HEK293 (cell line): Measurements from ENCODE around the gene LGALS4.

Experiments used
- CTCF ChIA-PET: fragments of 350-600 bp; formaldehyde crosslinking; extraction: SDS; loops from one replicate; lab custom pipeline; 2021; ENCODE audit warnings: antibody characterized with exemption; lab: Yijun Ruan, JAX
- POLR2A ChIA-PET: fragments of 300-600 bp; formaldehyde crosslinking; extraction: SDS; loops from one replicate; lab custom pipeline; 2020; ENCODE audit warnings: antibody characterized with exemption, inconsistent platforms; lab: Yijun Ruan, JAX
- H3K27ac ChIP-seq: fragments of 200-500 bp; sonication (Bioruptor generic); 2 replicates; pipeline ENCODE4 v1.5.1; 2014; ENCODE audit warnings: low read depth, low read length, control low read depth, inconsistent platforms; ENCODE audit errors: extremely low read depth
- H3K36me3 ChIP-seq, 2 experiments: fragments of 200-500 bp in 1 of 2; sonication (Bioruptor generic) in 1 of 2; 1 replicate in 1 of 2; 2 replicates in 1 of 2; pipeline ENCODE4 v1.5.1; 2014 to 2017; ENCODE audit warnings: inconsistent platforms in 2 of 2, low read length in 2 of 2; ENCODE audit not compliant: control insufficient read depth in 2 of 2, insufficient read depth in 1 of 2
- H3K4me1 ChIP-seq: fragments of 200-500 bp; sonication (Bioruptor generic); 2 replicates; pipeline ENCODE4 v1.5.1; 2014; ENCODE audit warnings: mild to moderate bottlenecking, low read length, inconsistent platforms; ENCODE audit not compliant: control insufficient read depth, insufficient read depth
- H3K4me3 ChIP-seq: 2 replicates; pipeline ENCODE4 v1.5.1; 2011; ENCODE audit warnings: low read depth, mild to moderate bottlenecking, control low read depth, low read length, moderate library complexity
- H3K9me3 ChIP-seq: fragments of 200-500 bp; sonication (Bioruptor generic); 2 replicates; pipeline ENCODE4 v1.5.1; 2014; ENCODE audit warnings: low read depth, low read length, inconsistent platforms; ENCODE audit not compliant: control insufficient read depth, insufficient read depth
- FEZF1 ChIP-seq: fragments of 450-650 bp; formaldehyde crosslinking; IDR thresholded peaks from 2 replicates; pipeline ENCODE4 v1.5.1; 2016; ENCODE audit warnings: missing biosample characterization, missing genetic modification characterization
- GLI4 ChIP-seq: fragments of 450-650 bp; formaldehyde crosslinking; IDR thresholded peaks from 2 replicates; pipeline ENCODE4 v1.5.1; 2016; ENCODE audit warnings: missing biosample characterization, missing genetic modification characterization
- IKZF3 ChIP-seq: fragments of 450-650 bp; IDR thresholded peaks from 2 replicates; pipeline ENCODE4 v1.5.0; 2018; ENCODE audit warnings: missing biosample characterization, mild to moderate bottlenecking, missing genetic modification characterization, moderate library complexity
- REPIN1 ChIP-seq: fragments of 450-650 bp; formaldehyde crosslinking; IDR thresholded peaks from 2 replicates; pipeline ENCODE4 v1.5.1; 2017; ENCODE audit warnings: missing biosample characterization, missing genetic modification characterization, low read depth
- ZBTB20 ChIP-seq: fragments of 450-650 bp; formaldehyde crosslinking; IDR thresholded peaks from 2 replicates; pipeline ENCODE4 v1.5.1; 2016; ENCODE audit warnings: missing biosample characterization, missing genetic modification characterization
- ZFP41 ChIP-seq: fragments of 450-650 bp; formaldehyde crosslinking; IDR thresholded peaks from 2 replicates; pipeline ENCODE4 v1.5.1; 2016; ENCODE audit warnings: missing biosample characterization, missing genetic modification characterization, borderline replicate concordance
- ZNF354C ChIP-seq: fragments of 450-650 bp; formaldehyde crosslinking; IDR thresholded peaks from 2 replicates; pipeline ENCODE4 v1.5.1; 2016; ENCODE audit warnings: missing biosample characterization, missing genetic modification characterization, low read depth, borderline replicate concordance
- ZNF366 ChIP-seq: fragments of 450-650 bp; formaldehyde crosslinking; conservative IDR thresholded peaks from 2 replicates; pipeline ENCODE4 v1.5.1; 2016; ENCODE audit warnings: missing biosample characterization, missing genetic modification characterization
- ZNF600 ChIP-seq: fragments of 450-650 bp; formaldehyde crosslinking; IDR thresholded peaks from 2 replicates; pipeline ENCODE4 v1.5.1; 2016; ENCODE audit warnings: missing biosample characterization, missing genetic modification characterization
- ZNF701 ChIP-seq: fragments of 450-650 bp; formaldehyde crosslinking; IDR thresholded peaks from 2 replicates; pipeline ENCODE4 v1.5.1; 2016; ENCODE audit warnings: missing biosample characterization, missing genetic modification characterization
- ZNF777 ChIP-seq: fragments of 450-650 bp; formaldehyde crosslinking; IDR thresholded peaks from 2 replicates; pipeline ENCODE4 v1.5.1; 2017; ENCODE audit warnings: missing biosample characterization, missing genetic modification characterization, borderline replicate concordance
- ZNF792 ChIP-seq: fragments of 450-650 bp; formaldehyde crosslinking; IDR thresholded peaks from 2 replicates; pipeline ENCODE4 v1.5.1; 2016; ENCODE audit warnings: missing biosample characterization, missing genetic modification characterization
- TF ChIP-seq, protein P1 (sequence below): fragments of 450-650 bp; formaldehyde crosslinking; IDR thresholded peaks from 2 replicates; pipeline ENCODE4 v1.5.1; 2017; ENCODE audit warnings: missing biosample characterization, missing genetic modification characterization
- TF ChIP-seq, protein P2 (sequence below): fragments of 450-650 bp; formaldehyde crosslinking; IDR thresholded peaks from 2 replicates; pipeline ENCODE4 v1.5.1; 2016; ENCODE audit warnings: missing biosample characterization, missing genetic modification characterization
- TF ChIP-seq, protein P3 (sequence below): fragments of 450-650 bp; formaldehyde crosslinking; IDR thresholded peaks from 2 replicates; pipeline ENCODE4 v1.5.1; 2016; ENCODE audit warnings: missing biosample characterization, missing genetic modification characterization
- TF ChIP-seq, protein P4 (sequence below): fragments of 450-650 bp; formaldehyde crosslinking; IDR thresholded peaks from 2 replicates; pipeline ENCODE4 v1.5.1; 2016; ENCODE audit warnings: missing biosample characterization, missing genetic modification characterization
- TF ChIP-seq, protein P5 (sequence below): fragments of 450-650 bp; formaldehyde crosslinking; IDR thresholded peaks from 2 replicates; pipeline ENCODE4 v1.5.1; 2016; ENCODE audit warnings: missing biosample characterization, missing genetic modification characterization
- TF ChIP-seq, protein P6 (sequence below): fragments of 450-650 bp; formaldehyde crosslinking; IDR thresholded peaks from 2 replicates; pipeline ENCODE4 v1.5.1; 2016; ENCODE audit warnings: missing biosample characterization, missing genetic modification characterization

The LGALS4 gene

DNA sequence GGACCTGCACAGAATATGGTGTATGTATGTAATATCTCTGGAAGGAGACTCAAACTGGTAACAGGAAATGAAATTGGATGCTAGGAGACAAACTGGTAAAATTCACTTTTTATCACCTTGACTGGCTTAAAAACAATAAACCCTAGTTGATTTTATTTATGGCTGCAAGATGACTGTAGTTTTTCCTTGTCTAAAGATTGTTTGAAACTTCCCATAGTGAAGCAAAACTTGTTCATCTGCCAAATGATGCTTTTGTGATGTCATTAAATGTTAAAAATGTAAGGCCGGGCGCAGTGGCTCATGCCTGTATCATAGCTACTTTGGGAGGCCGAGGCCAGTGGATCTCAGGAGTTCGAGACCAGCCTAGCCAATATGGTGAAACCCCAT, 21.4 kb upstream of the LGALS4 start (continued):
- TF ChIP-seq, protein P1, sequence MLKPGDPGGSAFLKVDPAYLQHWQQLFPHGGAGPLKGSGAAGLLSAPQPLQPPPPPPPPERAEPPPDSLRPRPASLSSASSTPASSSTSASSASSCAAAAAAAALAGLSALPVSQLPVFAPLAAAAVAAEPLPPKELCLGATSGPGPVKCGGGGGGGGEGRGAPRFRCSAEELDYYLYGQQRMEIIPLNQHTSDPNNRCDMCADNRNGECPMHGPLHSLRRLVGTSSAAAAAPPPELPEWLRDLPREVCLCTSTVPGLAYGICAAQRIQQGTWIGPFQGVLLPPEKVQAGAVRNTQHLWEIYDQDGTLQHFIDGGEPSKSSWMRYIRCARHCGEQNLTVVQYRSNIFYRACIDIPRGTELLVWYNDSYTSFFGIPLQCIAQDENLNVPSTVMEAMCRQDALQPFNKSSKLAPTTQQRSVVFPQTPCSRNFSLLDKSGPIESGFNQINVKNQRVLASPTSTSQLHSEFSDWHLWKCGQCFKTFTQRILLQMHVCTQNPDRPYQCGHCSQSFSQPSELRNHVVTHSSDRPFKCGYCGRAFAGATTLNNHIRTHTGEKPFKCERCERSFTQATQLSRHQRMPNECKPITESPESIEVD = peak; percentile 95
- TF ChIP-seq, protein P2, sequence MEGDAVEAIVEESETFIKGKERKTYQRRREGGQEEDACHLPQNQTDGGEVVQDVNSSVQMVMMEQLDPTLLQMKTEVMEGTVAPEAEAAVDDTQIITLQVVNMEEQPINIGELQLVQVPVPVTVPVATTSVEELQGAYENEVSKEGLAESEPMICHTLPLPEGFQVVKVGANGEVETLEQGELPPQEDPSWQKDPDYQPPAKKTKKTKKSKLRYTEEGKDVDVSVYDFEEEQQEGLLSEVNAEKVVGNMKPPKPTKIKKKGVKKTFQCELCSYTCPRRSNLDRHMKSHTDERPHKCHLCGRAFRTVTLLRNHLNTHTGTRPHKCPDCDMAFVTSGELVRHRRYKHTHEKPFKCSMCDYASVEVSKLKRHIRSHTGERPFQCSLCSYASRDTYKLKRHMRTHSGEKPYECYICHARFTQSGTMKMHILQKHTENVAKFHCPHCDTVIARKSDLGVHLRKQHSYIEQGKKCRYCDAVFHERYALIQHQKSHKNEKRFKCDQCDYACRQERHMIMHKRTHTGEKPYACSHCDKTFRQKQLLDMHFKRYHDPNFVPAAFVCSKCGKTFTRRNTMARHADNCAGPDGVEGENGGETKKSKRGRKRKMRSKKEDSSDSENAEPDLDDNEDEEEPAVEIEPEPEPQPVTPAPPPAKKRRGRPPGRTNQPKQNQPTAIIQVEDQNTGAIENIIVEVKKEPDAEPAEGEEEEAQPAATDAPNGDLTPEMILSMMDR = no peak
- TF ChIP-seq, protein P3, sequence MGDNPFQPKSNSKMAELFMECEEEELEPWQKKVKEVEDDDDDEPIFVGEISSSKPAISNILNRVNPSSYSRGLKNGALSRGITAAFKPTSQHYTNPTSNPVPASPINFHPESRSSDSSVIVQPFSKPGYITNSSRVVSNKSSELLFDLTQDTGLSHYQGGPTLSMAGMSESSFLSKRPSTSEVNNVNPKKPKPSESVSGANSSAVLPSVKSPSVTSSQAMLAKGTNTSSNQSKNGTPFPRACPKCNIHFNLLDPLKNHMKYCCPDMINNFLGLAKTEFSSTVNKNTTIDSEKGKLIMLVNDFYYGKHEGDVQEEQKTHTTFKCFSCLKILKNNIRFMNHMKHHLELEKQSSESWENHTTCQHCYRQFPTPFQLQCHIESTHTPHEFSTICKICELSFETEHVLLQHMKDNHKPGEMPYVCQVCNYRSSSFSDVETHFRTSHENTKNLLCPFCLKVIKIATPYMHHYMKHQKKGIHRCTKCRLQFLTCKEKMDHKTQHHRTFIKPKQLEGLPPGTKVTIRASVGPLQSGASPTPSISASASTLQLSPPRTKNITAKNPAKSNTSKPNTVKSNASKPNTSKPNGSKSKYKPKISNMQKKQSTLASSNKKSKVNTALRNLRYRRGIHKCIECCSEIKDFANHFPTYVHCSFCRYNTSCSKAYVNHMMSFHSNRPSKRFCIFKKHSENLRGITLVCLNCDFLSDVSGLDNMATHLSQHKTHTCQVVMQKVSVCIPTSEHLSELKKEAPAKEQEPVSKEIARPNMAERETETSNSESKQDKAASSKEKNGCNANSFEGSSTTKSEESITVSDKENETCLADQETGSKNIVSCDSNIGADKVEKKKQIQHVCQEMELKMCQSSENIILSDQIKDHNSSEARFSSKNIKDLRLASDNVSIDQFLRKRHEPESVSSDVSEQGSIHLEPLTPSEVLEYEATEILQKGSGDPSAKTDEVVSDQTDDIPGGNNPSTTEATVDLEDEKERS (tag by site-specific recombination) = no peak
- TF ChIP-seq FEZF1 (no peak), ZNF701 (tag by site-specific recombination) (no peak), ZFP41 (tag by site-specific recombination) (no peak)
- TF ChIP-seq, all 188 proteins: peak for 5

DNA sequence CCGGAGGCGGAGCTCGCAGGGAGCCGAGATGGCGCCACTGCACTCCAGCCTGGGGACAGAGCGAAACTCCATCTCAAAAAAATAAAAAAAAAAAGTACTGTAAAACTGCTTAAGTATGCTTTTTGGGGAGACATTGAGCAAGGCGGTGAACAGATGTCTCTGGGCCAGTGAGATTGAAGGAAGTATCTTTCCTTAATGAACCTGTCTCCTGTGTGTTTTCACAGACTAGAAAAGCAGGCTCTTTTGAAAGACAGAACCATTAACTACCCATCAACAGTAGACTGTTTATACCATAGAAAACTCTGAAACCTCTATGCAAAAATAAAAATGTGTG, 20.3 kb upstream of the LGALS4 start:
- CTCF ChIA-PET = interaction anchor here (0.9 to 2.2 kb wide), 4 partner anchors 16 to 930 kb away, joined by 3 to 10 read pairs (median 4); partner anchors contain the start of genes MRPS12 and SARS2
- H3K4me3 ChIP-seq = no peak overlapping the region
- TF ChIP-seq ZNF366 (tag by site-specific recombination) = peak; percentile 67; the same call in 1 of the 2 replicates
- TF ChIP-seq, protein P4, sequence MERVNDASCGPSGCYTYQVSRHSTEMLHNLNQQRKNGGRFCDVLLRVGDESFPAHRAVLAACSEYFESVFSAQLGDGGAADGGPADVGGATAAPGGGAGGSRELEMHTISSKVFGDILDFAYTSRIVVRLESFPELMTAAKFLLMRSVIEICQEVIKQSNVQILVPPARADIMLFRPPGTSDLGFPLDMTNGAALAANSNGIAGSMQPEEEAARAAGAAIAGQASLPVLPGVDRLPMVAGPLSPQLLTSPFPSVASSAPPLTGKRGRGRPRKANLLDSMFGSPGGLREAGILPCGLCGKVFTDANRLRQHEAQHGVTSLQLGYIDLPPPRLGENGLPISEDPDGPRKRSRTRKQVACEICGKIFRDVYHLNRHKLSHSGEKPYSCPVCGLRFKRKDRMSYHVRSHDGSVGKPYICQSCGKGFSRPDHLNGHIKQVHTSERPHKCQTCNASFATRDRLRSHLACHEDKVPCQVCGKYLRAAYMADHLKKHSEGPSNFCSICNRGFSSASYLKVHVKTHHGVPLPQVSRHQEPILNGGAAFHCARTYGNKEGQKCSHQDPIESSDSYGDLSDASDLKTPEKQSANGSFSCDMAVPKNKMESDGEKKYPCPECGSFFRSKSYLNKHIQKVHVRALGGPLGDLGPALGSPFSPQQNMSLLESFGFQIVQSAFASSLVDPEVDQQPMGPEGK = 0 out of 2 replicates have a peak, but pooled peaks have one; percentile 9
- TF ChIP-seq, protein P1 = 0 out of 2 replicates have a peak, but pooled peaks have one; percentile 6
- no peak for TF ChIP-seq GLI4
- POLR2A ChIA-PET = interaction anchor here (0.6 to 7.4 kb wide), 5 partner anchors 9 to 92 kb away, joined by 3 to 159 read pairs (median 3); partner anchors contain the start of gene HNRNPL
- peaks cover 19% of the 10 kb centered on the region for H3K4me1 ChIP-seq
- peak overlapping the region; percentile 12; the same call in 1 of the 2 replicates for H3K27ac ChIP-seq
- H3K9me3 ChIP-seq = no peaks in the 10 kb centered on the region
- peaks cover 39 to 60% of the 10 kb centered on the region in 2 experiments for H3K36me3 ChIP-seq

DNA sequence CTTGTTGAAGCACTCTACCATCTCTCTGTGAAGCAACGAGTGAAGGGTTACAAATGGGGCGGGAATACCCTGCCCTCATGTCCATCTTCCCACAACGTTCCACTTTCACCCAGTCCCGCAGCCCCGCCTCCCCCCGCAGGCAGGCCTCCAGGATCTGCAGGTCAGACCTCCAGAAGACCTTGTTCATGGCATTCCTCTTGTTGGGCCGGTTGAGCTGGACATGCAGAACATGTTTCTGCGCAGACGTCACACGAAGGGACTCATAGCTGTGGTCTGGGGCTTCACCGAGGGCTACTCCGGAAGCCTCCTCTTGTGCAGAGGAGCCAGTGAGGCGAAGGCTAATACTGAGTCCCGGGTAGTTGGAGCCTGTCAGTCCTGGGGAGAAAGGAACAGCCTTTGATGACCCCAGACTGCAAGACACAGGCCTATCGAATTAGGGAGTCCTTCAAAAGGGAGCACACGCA, 18.4 kb upstream of the LGALS4 start:
- Histone ChIP-seq H3K36me3 (peaks cover 34 to 51% of the 10 kb centered on the region in 2 experiments), H3K9me3 (no peaks in the 10 kb centered on the region), H3K27ac (peak overlapping the region; percentile 82; the same call in 1 of the 2 replicates), H3K4me3 (peak overlapping the region; percentile 59), H3K4me1 (peaks cover 19% of the 10 kb centered on the region)
- CTCF ChIA-PET = interaction anchor here (0.6 to 2.1 kb wide), 8 partner anchors 17 to 672 kb away, joined by 3 to 7 read pairs (median 4); partner anchors contain the start of genes MRPS12 and SARS2
- POLR2A ChIA-PET = interaction anchor here (0.6 to 7.4 kb wide), 17 partner anchors 9 to 1177 kb away, joined by 3 to 159 read pairs (median 5); partner anchors contain the start of genes ACTN4, HNRNPL, MRPS12 and NFKBIB
- TF ChIP-seq ZNF354C (tag by site-specific recombination) (no peak), ZNF777 (tag by site-specific recombination) (0 out of 2 replicates have a peak, but pooled peaks have one; percentile 88), ZNF792 (tag by site-specific recombination) (0 out of 2 replicates have a peak, but pooled peaks have one; percentile 75), IKZF3 (no peak), REPIN1 (tag by site-specific recombination) (peak; percentile 66; the same call in 1 of the 2 replicates), ZNF600 (tag by site-specific recombination) (peak; percentile 75), ZBTB20 (tag by site-specific recombination) (peak; percentile 100)
- TF ChIP-seq, protein P5, sequence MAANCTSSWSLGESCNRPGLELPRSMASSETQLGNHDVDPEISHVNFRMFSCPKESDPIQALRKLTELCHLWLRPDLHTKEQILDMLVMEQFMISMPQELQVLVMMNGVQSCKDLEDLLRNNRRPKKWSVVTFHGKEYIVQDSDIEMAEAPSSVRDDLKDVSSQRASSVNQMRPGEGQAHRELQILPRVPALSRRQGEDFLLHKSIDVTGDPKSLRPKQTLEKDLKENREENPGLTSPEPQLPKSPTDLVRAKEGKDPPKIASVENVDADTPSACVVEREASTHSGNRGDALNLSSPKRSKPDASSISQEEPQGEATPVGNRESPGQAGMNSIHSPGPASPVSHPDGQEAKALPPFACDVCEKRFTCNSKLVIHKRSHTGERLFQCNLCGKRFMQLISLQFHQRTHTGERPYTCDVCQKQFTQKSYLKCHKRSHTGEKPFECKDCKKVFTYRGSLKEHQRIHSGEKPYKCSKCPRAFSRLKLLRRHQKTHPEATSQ (tag by site-specific recombination) = 0 out of 2 replicates have a peak, but pooled peaks have one; percentile 75
- TF ChIP-seq, protein P6, sequence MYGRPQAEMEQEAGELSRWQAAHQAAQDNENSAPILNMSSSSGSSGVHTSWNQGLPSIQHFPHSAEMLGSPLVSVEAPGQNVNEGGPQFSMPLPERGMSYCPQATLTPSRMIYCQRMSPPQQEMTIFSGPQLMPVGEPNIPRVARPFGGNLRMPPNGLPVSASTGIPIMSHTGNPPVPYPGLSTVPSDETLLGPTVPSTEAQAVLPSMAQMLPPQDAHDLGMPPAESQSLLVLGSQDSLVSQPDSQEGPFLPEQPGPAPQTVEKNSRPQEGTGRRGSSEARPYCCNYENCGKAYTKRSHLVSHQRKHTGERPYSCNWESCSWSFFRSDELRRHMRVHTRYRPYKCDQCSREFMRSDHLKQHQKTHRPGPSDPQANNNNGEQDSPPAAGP (tag by site-specific recombination) = 0 out of 2 replicates have a peak, but pooled peaks have one; percentile 43
